Inflammatory macrophage (primary cell): ENCODE measurements around the gene EXOSC10.
A peak's percentile ranks its signal among the peaks of the same experiment; 100 is the strongest.
"Not testable (repeated sequence)": the region's sequence is repeated elsewhere in the genome, so short reads cannot be mapped to it uniquely, and the experiment has no call there.

Source experiments
- DNase-seq, 2 donors: peaks; one replicate each; pipeline ENCODE4 v3.0.0-alpha.2; 2020 to 2022

The EXOSC10 gene

GRCh38 chr1:11059968-11060830 lies 39.5 kb downstream of the EXOSC10 start, which contains the start of gene SRM:
Gene SRM, minus strand, starts transcription at chr1:11060018. Its CDS starts 75 bp downstream, at chr1:11059943.
- peak; percentile 93 to 97 for DNase-seq

- no peak for DNase-seq
These were observed 40.3 kb downstream of the EXOSC10 start for GRCh38 chr1:11059155-11059967.

- no peak for DNase-seq
These were observed 41.0 kb downstream of the EXOSC10 start for GRCh38 chr1:11058595-11059154.

- DNase-seq = no peak
These were observed 41.6 kb downstream of the EXOSC10 start for GRCh38 chr1:11058026-11058425.

GRCh38 chr1:11057477-11057876 lies 42.2 kb downstream of the EXOSC10 start:
- DNase-seq = no peak

GRCh38 chr1:11056504-11056903 lies 43.2 kb downstream of the EXOSC10 start:
- DNase-seq = no peak

GRCh38 chr1:11055676-11056075 lies 44.0 kb downstream of the EXOSC10 start:
- no peak for DNase-seq

- DNase-seq = no peak
These were observed 45.0 kb downstream of the EXOSC10 start for GRCh38 chr1:11054666-11055065.

- no peak for DNase-seq
These were observed 45.5 kb downstream of the EXOSC10 start for GRCh38 chr1:11054181-11054580.

GRCh38 chr1:11053758-11054137 lies 45.9 kb downstream of the EXOSC10 start:
- no peak for DNase-seq

GRCh38 chr1:11052839-11053757 lies 46.6 kb downstream of the EXOSC10 start:
- DNase-seq = no peak

- peak; percentile 57 to 64 for DNase-seq
These were observed 47.7 kb downstream of the EXOSC10 start for GRCh38 chr1:11051781-11052511.

GRCh38 chr1:11051121-11051520 lies 48.5 kb downstream of the EXOSC10 start:
- DNase-seq = not testable (repeated sequence)

- no peak for DNase-seq
These were observed 52.9 kb downstream of the EXOSC10 start, which contains the start of gene MASP2 for GRCh38 chr1:11046625-11047365. Gene MASP2, minus strand, starts transcription at chr1:11047239. Its CDS starts 32 bp downstream, at chr1:11047207.

GRCh38 chr1:11046270-11046566 lies 53.5 kb downstream of the EXOSC10 start:
- no peak for DNase-seq

- DNase-seq = no peak
These were observed 54.0 kb downstream of the EXOSC10 start for GRCh38 chr1:11045428-11046269.

GRCh38 chr1:11044849-11045427 lies 54.7 kb downstream of the EXOSC10 start:
- no peak for DNase-seq

- no peak for DNase-seq
These were observed 55.4 kb downstream of the EXOSC10 start for GRCh38 chr1:11044086-11044848.
